Fibroblast of skin of right quadriceps (primary cell): ENCODE measurements around the gene CCDC148.

Source experiments
- DNase-seq: peaks from one replicate; pipeline ENCODE4 v3.0.0-alpha.2; 2013

CCDC148 gene

GRCh38 chr2:158144914-158145625 lies 311.5 kb downstream of the CCDC148 start:
- DNase-seq: no peak

DNA sequence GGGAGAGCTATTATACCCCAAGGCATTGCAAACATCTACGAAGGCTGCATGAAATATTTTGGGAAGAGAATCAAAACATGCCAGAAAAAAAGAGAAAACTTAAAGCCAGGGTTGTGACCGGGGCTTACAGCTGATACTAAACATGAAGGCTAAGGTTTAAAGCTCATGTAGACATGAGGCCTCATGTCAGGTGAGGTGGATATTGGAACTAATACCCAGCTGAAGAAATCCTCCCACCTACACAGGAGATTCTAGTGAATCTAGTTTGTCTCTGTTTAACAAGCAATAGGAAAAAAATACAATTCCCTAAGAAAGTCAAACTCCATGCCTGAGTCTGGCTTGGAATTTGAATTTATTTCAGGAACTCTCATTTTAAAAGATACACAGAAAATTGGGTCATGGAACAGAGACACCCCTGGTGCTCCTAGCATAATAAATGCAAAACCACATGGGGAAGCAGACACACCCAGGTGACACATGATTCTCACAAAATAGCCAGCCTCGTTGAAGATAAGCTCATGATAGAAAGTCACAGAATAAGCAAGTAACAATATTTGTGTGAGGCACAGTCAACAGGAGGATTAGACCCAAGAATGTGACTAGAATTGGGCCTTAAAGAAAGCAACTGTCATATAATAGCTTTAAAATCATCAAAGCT lies 312.7 kb downstream of the CCDC148 start:
- DNase-seq: no peak

GRCh38 chr2:158142568-158143332 lies 313.8 kb downstream of the CCDC148 start:
- DNase-seq: no peak

- DNase-seq: no peak
These were observed 314.4 kb downstream of the CCDC148 start for GRCh38 chr2:158142165-158142564.

- DNase-seq: no peak
These were observed 316.4 kb downstream of the CCDC148 start for GRCh38 chr2:158140201-158140600.

DNA sequence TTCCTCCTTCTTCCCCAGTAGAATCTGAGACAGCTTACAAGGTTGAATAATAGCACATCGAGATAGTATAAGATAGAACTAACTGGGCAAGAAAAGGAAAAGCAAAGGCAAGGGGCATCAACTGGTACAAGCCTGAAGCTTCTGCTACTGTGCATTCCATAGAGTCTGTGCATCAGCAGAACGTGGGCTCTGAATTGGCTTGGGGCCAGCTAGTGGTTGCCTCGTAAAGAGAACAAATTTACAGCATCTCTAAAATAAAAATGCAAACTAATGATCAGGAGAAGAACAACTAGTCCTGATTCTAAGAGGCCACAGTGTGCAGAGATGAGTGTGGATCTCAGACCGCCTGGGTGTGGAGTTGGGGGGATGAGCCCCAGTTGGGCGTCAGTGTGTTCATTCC lies 318.3 kb downstream of the CCDC148 start:
- DNase-seq: no peak

DNA sequence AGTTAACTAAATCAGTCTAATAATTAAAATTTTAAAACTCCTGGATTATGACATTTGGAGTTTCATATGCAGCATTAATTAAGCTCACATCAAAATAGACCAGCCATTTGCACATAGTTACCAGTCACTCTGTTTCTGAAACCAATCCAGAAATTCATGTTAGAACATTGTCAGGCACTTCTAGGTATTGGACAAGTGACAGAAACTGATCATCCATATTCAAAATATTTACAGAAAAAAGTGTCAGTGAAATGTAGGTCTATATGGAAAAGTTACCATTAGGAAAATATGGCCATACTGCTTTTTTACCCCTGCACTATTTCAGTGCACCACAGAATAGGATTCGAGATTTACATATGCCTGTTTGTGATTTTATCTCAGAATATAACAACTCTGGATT lies 321.5 kb downstream of the CCDC148 start:
- DNase-seq: no peak

GRCh38 chr2:158134655-158135054 lies 321.9 kb downstream of the CCDC148 start:
- DNase-seq: no peak

GRCh38 chr2:158134055-158134454 lies 322.5 kb downstream of the CCDC148 start:
- DNase-seq: no peak

GRCh38 chr2:158131919-158132566 lies 324.5 kb downstream of the CCDC148 start:
- no peak for DNase-seq

DNA sequence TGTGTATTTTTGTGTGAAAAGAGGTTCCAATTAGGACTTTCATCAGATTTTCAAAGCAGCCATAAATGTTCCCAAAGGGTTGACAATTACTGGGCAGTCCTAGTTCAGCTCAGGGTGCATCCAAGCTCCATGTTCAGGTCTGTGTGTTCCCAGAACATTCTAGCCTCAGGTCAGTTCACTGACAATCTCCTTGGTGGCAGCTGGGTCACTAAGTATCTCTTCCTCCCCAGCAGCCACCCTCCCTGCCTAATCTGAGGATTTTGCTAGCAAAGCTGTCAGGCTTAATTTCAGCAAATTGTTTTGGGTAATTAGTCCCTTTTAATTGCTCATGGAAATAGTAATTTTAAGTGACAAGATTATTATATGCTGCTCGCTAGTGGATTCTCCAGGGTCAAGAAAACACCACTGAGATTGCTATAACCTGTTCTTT lies 325.1 kb downstream of the CCDC148 start:
- DNase-seq: no peak

DNA sequence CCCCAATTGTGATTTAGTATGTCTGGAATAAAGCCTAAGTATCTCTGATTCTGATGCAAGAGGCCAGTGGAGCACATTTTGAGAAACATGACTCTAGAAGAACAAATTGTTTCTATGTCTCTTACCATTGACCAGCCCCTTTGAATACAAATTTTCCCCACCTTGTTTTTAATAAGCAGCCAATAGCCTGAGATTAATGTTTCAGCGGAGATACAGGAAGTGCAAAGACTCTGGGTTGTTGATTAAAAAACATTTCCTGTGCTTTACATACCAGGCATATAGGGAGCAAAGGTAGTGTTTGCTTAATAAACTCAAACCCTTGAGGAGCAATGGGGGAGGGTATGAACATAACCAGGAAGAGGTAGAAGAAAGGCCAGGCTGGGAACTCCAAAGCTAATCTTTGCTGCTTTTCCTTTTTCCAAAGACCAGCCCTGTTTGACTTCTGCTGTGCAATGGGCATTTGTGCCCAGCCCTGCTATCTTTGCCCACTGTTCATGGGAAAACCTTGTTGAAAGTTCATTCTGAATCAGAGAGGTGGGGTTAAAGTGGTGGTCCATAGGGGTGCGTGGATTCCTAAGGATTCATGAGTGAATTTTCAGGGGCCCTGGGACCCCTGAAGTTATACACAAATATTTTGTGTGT lies 325.6 kb downstream of the CCDC148 start:
- DNase-seq: no peak

DNA sequence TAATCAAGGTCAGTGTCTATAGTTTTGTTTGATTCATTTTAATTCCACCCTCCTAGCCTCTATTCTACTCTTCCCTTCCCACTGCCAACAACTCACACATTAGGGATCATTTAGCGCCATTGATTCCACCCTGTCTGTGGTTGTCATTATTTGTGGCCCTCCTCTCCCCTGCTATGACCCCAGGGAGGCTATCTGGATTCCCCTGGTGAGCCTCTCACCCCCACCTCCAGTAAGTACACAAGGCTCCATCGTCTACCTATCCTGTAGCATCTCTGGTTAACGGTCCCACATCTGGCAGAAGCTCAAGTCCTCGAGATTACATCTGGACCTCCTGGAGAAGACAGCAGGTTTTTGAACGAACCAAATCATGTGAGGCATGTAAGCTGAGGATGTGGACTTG lies 327.5 kb downstream of the CCDC148 start:
- DNase-seq: no peak

GRCh38 chr2:158128168-158128973 lies 328.2 kb downstream of the CCDC148 start:
- no peak for DNase-seq

GRCh38 chr2:158127380-158127804 lies 329.2 kb downstream of the CCDC148 start:
- DNase-seq: no peak

DNA sequence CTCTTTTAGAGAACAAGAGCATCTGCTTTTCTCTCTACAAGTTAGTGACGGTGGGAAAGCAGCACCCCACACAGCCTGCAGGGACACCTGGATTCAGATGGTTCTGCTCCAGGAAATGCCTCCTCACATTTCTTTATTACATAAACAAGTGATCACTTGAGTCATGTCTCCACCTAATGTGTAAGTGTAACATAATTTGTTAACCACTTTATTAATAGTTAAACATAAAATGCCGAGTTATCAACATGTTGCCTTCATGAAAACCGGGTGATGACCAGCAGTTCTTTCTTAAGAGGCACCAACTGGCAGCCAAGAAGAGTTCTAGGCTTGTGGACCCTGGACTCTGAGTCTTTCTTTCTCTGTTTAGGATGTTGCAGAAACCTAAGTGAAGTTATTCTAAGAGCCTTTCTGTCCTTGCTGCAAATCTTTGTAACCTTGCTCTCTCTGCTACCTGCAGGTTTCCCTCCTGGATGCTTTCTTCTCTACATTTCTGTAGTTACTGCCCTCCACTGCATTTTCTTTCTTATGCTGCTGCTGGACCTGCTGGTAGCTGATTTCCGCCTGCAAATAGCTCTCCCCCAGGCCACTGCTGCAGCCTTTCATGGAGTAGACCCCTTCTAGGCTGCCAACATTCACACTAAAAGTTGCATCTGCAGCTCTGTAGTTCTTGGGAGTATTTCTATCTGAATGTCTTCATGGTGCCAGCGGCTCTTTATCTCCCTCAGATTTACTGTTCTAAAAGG lies 330.6 kb downstream of the CCDC148 start:
- DNase-seq: no peak

DNA sequence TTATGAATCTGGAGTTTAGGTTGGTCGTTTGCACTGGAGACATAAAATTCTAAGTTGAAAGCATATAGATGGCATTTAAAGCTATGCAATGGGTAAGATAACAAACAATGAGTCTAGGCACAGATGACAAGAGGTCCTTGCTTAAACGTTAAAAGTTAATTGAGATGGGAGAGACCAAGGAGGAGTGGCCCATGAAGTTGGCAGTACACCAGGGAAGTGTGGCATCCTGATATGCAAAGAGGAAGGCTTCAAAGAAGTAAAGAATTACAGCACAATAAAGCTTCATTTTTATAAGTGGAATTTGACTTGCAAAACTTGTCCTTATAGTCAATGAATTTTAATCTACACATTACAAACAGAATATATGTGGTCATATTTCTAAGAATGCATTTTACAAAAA lies 331.7 kb downstream of the CCDC148 start:
- DNase-seq: no peak
